Subcutaneous abdominal adipose tissue (tissue), 5 donors: ENCODE data around the gene CR1.
"Not testable (repeated sequence)": the region's sequence is repeated elsewhere in the genome, so short reads cannot be mapped to it uniquely, and the experiment has no call there.

Source experiments
- H3K27ac ChIP-seq: one replicate; pipeline ENCODE4 v1.7.0; 2013; ENCODE audit warnings: low read depth, mild to moderate bottlenecking, inconsistent platforms, low read length, moderate library complexity
- H3K27me3 ChIP-seq, 5 donors: one replicate each; pipeline ENCODE4 v1.7.0; 2013; ENCODE audit warnings: low read length in 5 of 5, inconsistent platforms in 1 of 5; ENCODE audit not compliant: control insufficient read depth in 5 of 5, insufficient read depth in 4 of 5
- H3K36me3 ChIP-seq, 5 donors: one replicate each; pipeline ENCODE4 v1.7.0; 2013; ENCODE audit warnings: low read length in 5 of 5; ENCODE audit not compliant: control insufficient read depth in 5 of 5, insufficient read depth in 5 of 5
- H3K4me1 ChIP-seq, 5 donors: one replicate each; pipeline ENCODE4 v1.7.0; 2013; ENCODE audit warnings: low read length in 5 of 5, mild to moderate bottlenecking in 3 of 5, moderate library complexity in 1 of 5; ENCODE audit not compliant: control insufficient read depth in 5 of 5, insufficient read depth in 5 of 5
- H3K4me3 ChIP-seq, 5 donors: one replicate each; pipeline ENCODE4 v1.7.0; 2013; ENCODE audit warnings: low read length in 5 of 5, low read depth in 1 of 5
- H3K9ac ChIP-seq, 5 donors: one replicate each; pipeline ENCODE4 v1.7.0; 2013; ENCODE audit warnings: low read length in 5 of 5, mild to moderate bottlenecking in 4 of 5, moderate library complexity in 3 of 5
- H3K9me3 ChIP-seq, 5 donors: one replicate each; pipeline ENCODE4 v1.7.0; 2013; ENCODE audit warnings: low read length in 5 of 5; ENCODE audit not compliant: control insufficient read depth in 5 of 5
- donor health status: healthy.
- donor health status: healthy.
- donor health status: healthy.
- donor health status: healthy.
- donor health status: healthy.

Gene CR1

DNA sequence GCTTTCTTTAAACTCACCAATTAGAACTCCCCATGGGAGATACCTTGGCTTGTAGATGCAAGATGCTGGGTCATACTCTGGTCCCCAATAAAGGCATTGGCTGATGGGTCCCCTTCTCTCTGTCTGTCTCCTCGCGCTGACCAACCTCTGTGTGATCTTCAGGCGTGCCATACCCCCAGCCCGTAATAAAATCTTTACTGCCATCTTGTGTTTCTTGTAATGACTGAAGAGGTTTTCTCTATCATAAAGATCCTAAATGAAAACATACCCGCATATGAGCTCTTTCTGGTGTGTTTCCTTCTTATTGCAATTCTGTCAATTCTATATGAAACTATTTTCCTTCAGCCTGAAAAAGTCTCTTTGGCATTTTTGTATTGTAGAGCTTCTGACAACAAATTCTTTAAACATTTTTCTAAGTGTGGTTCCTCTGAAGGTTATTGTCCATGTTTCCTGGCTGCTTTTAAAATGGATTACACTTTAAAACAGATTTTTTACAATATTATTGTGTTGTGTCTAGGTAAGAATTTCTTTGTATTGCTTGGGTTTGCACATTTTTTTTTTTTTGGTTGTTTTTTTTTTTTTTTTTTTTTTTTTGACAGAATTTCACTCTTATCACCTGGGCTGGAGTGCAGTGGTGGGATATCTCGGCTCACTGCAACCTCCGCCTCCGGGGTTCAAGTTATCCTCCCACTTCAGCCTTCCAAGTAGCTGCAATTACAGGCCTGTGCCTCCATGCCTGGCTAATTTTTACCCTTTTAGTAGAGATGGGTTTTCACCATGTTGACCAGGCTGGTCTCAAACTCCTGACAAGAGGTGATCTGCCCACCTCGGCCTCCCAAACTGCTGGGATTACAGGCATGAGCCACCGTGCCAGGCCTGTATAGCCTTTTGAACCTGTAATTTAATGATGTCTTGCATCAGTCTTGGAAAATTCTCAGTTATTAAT lies 24.7 kb downstream of the CR1 start:
- H3K9ac ChIP-seq, H3K36me3 ChIP-seq, H3K9me3 ChIP-seq, H3K27ac ChIP-seq, H3K27me3 ChIP-seq, H3K4me1 ChIP-seq, H3K4me3 ChIP-seq: not testable (repeated sequence)

DNA sequence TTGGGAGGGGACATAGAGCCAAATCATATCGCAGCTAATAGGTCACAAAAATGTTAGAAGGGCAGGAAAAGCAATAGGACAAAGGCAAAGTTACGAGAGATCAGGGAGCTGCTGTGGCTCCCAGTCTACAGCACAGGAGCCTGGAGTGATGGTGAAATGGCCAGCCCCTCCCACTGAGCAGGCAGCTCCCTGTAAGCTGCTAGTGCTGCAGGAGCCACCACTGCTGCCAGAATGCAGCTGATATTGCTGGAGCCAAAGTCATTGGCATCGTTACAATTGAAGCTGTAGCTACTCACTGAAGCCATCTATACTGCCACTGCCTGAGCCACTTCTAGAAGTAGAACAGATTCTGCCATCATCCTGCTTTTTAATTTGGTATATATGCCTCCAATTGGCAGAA lies 29.3 kb downstream of the CR1 start:
- not testable (repeated sequence) for H3K9ac ChIP-seq, H3K36me3 ChIP-seq, H3K4me3 ChIP-seq, H3K4me1 ChIP-seq, H3K27ac ChIP-seq, H3K9me3 ChIP-seq, H3K27me3 ChIP-seq

DNA sequence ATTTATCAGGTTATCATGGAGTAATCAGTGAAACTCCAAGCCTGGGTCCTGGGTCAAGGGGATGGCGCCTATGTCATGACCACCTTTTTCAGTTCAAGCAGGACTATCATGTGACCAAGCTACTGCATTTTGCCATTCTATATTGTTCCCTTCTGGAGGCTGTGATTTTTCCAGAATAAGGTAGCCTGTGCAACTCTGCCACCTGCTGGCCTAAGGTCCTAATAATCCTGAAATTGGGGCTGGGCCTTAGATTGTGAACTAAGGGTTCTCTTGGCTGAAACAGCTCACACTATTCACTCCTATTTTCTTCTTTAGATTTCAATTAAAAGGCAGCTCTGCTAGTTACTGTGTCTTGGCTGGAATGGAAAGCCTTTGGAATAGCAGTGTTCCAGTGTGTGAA lies 32.4 kb downstream of the CR1 start:
- not testable (repeated sequence) for H3K4me3 ChIP-seq, H3K9me3 ChIP-seq, H3K36me3 ChIP-seq, H3K4me1 ChIP-seq, H3K27ac ChIP-seq, H3K9ac ChIP-seq, H3K27me3 ChIP-seq

DNA sequence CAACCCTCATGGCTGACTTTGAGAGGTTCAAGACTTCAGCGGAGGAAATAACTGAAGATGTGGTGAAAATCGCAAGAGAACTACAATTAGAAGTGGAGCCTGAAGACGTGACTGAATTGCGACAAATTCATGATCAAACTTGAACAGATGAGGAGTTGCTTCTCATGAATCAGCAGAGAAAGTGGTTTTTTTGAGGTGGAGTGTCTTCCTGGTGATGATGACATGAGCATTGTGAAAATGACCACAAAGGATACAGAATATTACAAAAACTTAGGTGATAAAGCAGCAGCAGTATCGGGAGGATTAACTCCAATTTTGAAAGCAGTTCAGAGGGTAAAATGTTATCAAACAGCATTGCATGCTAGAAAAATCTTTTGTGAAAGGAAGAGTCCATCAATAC lies 40.3 kb downstream of the CR1 start:
- not testable (repeated sequence) for H3K4me3 ChIP-seq, H3K36me3 ChIP-seq, H3K9ac ChIP-seq, H3K27me3 ChIP-seq, H3K9me3 ChIP-seq, H3K27ac ChIP-seq, H3K4me1 ChIP-seq

DNA sequence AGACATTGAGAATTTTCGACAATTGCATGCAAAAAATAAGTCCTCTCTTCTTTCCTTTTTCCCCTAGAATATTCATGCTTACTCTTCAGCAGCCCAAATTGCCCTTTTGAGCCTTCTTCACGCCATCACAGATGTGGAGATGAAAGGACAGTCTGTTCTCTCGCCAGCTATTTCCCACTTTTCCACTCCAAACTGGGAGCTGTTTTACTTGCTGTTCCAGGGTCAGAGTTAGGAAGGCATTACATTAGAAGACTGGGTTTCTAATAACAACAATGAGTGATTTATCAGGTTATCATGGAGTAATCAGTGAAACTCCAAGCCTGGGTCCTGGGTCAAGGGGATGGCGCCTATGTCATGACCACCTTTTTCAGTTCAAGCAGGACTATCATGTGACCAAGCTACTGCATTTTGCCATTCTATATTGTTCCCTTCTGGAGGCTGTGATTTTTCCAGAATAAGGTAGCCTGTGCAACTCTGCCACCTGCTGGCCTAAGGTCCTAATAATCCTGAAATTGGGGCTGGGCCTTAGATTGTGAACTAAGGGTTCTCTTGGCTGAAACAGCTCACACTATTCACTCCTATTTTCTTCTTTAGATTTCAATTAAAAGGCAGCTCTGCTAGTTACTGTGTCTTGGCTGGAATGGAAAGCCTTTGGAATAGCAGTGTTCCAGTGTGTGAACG lies 50.9 kb downstream of the CR1 start:
- not testable (repeated sequence) for H3K9me3 ChIP-seq, H3K4me3 ChIP-seq, H3K27ac ChIP-seq, H3K4me1 ChIP-seq, H3K36me3 ChIP-seq, H3K27me3 ChIP-seq, H3K9ac ChIP-seq

DNA sequence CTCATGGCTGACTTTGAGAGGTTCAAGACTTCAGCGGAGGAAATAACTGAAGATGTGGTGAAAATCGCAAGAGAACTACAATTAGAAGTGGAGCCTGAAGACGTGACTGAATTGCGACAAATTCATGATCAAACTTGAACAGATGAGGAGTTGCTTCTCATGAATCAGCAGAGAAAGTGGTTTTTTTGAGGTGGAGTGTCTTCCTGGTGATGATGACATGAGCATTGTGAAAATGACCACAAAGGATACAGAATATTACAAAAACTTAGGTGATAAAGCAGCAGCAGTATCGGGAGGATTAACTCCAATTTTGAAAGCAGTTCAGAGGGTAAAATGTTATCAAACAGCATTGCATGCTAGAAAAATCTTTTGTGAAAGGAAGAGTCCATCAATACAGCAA lies 58.9 kb downstream of the CR1 start:
- not testable (repeated sequence) for H3K27ac ChIP-seq, H3K9ac ChIP-seq, H3K4me3 ChIP-seq, H3K9me3 ChIP-seq, H3K36me3 ChIP-seq, H3K27me3 ChIP-seq, H3K4me1 ChIP-seq

DNA sequence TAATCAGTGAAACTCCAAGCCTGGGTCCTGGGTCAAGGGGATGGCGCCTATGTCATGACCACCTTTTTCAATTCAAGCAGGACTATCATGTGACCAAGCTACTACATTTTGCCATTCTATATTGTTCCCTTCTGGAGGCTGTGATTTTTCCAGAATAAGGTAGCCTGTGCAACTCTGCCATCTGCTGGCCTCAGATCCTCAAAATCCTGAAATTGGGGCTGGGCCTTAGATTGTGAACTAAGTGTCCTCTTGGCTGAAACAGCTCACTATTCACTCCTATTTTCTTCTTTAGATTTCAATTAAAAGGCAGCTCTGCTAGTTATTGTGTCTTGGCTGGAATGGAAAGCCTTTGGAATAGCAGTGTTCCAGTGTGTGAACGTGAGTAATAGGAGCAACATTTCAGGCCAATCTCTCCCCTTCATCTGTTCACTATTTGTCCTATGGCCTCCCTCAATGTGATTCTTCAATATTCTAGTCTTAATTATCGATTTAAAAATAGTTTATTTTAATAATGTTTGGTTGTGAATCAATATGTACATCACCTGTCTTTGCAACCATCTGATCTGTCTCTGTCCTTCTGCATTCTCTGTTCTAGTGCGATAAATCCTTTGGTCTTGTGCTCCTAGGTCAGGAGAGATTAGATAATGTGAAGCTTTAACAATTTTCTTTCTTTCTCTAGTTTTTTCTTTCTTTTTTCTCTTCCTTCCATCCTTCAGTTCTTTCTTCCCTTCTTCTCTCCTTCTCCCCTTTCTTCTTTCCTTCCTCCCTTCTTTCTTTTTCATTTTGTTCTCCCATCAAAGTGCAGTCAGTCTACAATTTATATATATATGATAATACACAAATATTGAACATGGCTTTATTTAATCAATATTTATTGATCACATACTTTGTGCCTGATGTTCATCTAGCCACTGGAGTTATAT lies 69.8 kb downstream of the CR1 start:
- Histone ChIP-seq H3K27me3 (no peaks in the 10 kb centered on the region), H3K27ac (no peak overlapping the region), H3K9ac (no peak overlapping the region), H3K36me3 (no peaks in the 10 kb centered on the region), H3K4me1 (no peaks in the 10 kb centered on the region), H3K4me3 (no peak overlapping the region), H3K9me3 (no peaks in the 10 kb centered on the region)

DNA sequence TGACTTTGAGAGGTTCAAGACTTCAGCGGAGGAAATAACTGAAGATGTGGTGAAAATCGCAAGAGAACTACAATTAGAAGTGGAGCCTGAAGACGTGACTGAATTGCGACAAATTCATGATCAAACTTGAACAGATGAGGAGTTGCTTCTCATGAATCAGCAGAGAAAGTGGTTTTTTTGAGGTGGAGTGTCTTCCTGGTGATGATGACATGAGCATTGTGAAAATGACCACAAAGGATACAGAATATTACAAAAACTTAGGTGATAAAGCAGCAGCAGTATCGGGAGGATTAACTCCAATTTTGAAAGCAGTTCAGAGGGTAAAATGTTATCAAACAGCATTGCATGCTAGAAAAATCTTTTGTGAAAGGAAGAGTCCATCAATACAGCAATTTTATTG lies 76.0 kb downstream of the CR1 start:
- H3K27ac ChIP-seq, H3K4me3 ChIP-seq, H3K9ac ChIP-seq, H3K27me3 ChIP-seq, H3K9me3 ChIP-seq, H3K4me1 ChIP-seq, H3K36me3 ChIP-seq: not testable (repeated sequence)

DNA sequence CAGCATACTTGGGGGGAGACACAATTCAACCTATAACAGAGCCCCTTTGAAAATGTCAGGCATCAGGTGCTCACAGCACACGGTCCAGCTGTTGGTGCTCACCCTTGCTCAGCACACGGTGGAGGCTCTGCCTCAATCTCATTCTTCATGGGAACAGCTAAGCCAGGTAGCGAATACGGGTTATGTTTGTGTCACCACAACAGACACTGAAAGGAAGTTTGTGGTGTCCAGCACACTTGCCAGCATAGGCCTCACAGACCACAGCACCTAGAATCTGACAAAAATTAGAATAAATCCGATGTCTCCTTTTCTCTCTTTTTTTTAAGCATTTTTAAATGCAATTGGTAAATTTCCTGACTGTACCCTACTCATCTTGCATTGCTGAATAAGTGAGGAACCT lies 77.1 kb downstream of the CR1 start:
- not testable (repeated sequence) for H3K4me3 ChIP-seq, H3K36me3 ChIP-seq, H3K27me3 ChIP-seq, H3K9me3 ChIP-seq, H3K27ac ChIP-seq, H3K9ac ChIP-seq, H3K4me1 ChIP-seq

DNA sequence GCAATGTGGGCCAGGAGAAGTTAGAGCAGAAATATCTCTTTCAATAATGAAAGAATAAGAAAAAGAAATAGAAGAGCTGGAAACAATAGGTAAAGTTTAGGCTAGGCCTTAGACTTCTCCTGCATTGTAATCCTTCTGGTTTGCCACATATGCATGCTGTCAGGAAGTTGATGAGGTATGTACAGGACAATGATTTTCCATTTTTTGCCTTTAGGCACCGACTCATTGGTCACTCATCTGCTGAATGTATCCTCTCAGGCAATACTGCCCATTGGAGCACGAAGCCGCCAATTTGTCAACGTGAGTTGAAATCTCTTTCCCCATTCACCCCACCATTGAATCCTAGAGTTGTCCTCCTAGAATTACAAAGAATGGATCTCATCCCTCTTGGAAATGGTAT lies 79.4 kb downstream of the CR1 start:
- not testable (repeated sequence) for H3K36me3 ChIP-seq, H3K27me3 ChIP-seq

More for the DNA sequence above, 79.4 kb downstream of the CR1 start:
- H3K4me3 ChIP-seq, H3K9ac ChIP-seq, H3K4me1 ChIP-seq, H3K27ac ChIP-seq, H3K9me3 ChIP-seq: not testable (repeated sequence)
